GM23248 (cell line): Measurements from ENCODE around the gene MYOG. TPM values are rescaled to one million over a fixed set of nuclear protein-coding genes. Genes with fewer than 3 reads are reported as not detected.
A peak's percentile ranks its signal among the peaks of the same experiment; 100 is the strongest.

Experiments used
- DNase-seq: peaks from one replicate; pipeline ENCODE4 v3.0.0-alpha.2; 2015
- H2AFZ ChIP-seq: fragments of 200-600 bp; sonication (generic); 2 replicates; pipeline ENCODE4 v1.6.1; 2016; ENCODE audit warnings: antibody characterized with exemption
- H3F3A ChIP-seq: fragments of 200-600 bp; sonication (generic); 2 replicates; pipeline ENCODE4 v1.6.1; 2016; ENCODE audit warnings: mild to moderate bottlenecking, antibody characterized with exemption, mixed run types; ENCODE audit not compliant: insufficient read depth
- H3K27ac ChIP-seq: fragments of 200-600 bp; sonication (generic); 2 replicates; pipeline ENCODE4 v1.5.1; 2016; ENCODE audit warnings: mild to moderate bottlenecking
- H3K27me3 ChIP-seq: fragments of 200-600 bp; sonication (generic); replicated peaks from 2 replicates; pipeline ENCODE4 v1.6.1; 2016; ENCODE audit warnings: mild to moderate bottlenecking; ENCODE audit not compliant: insufficient read depth
- H3K36me3 ChIP-seq: fragments of 200-600 bp; sonication (generic); 2 replicates; pipeline ENCODE4 v1.6.1; 2016; ENCODE audit warnings: low read depth, mild to moderate bottlenecking
- H3K4me1 ChIP-seq: fragments of 200-600 bp; sonication (generic); 2 replicates; pipeline ENCODE4 v1.6.1; 2016; ENCODE audit warnings: mild to moderate bottlenecking; ENCODE audit not compliant: insufficient read depth
- H3K4me2 ChIP-seq: fragments of 200-600 bp; sonication (generic); one replicate; pipeline ENCODE4 v1.6.1; 2016; ENCODE audit warnings: mild to moderate bottlenecking; ENCODE audit not compliant: unreplicated experiment
- H3K4me3 ChIP-seq: fragments of 200-600 bp; sonication (generic); 2 replicates; pipeline ENCODE4 v1.5.1; 2016; ENCODE audit warnings: mild to moderate bottlenecking
- H3K79me2 ChIP-seq: fragments of 200-600 bp; sonication (generic); 2 replicates; pipeline ENCODE4 v1.6.1; 2016; ENCODE audit warnings: mild to moderate bottlenecking; ENCODE audit not compliant: insufficient read depth
- H3K9ac ChIP-seq: fragments of 200-600 bp; sonication (generic); 2 replicates; pipeline ENCODE4 v1.6.1; 2016; ENCODE audit warnings: mild to moderate bottlenecking
- H3K9me2 ChIP-seq: fragments of 200-600 bp; sonication (generic); 2 replicates; pipeline ENCODE4 v1.6.1; 2016; ENCODE audit warnings: mixed run types, mild to moderate bottlenecking, moderate library complexity; ENCODE audit not compliant: insufficient read depth
- H3K9me3 ChIP-seq: fragments of 200-600 bp; sonication (generic); one replicate; pipeline ENCODE4 v1.6.1; 2017; ENCODE audit warnings: low read depth
- H4K20me1 ChIP-seq: fragments of 200-600 bp; sonication (generic); 2 replicates; pipeline ENCODE4 v1.6.0; 2016; ENCODE audit not compliant: insufficient read depth
- EZH2 ChIP-seq: fragments of 200-600 bp; sonication (generic); IDR thresholded peaks from 2 replicates; pipeline ENCODE4 v1.6.1; 2018; ENCODE audit warnings: antibody characterized with exemption, mild to moderate bottlenecking; ENCODE audit not compliant: insufficient read depth, poor library complexity, severe bottlenecking
- EZH2phosphoT487 ChIP-seq: fragments of 200-600 bp; sonication (generic); IDR thresholded peaks from 2 replicates; pipeline ENCODE4 v1.6.1; 2018; ENCODE audit warnings: antibody characterized with exemption, moderate library complexity, mild to moderate bottlenecking, low read depth; ENCODE audit not compliant: insufficient read depth
- WGBS, 2 experiments: methylation state at CpG; one replicate each; pipeline ENCODE4 v1.1.6; 2015 to 2017; ENCODE audit warnings: low lambda C conversion rate in 2 of 2, low coverage in 1 of 2; ENCODE audit errors: missing lambda C conversion rate in 2 of 2; 5-methylcytosine and 5-hydroxymethylcytosine counted together
- in situ Hi-C: fragments of 300-500 bp; cut with MboI; formaldehyde crosslinking; loops from 2 replicates; pipeline ENCODE4 v1.15.0; 2020
- polyA plus RNA-seq: library from polyadenylated mRNA; unstranded; fragments of >200 nt; fragmentation: Nextera tagmentation; extraction: Ambion mirVana; gene quantifications from 2 replicates; pipeline ENCODE4 v1.2.1, GENCODE V29; 2016
- total RNA-seq: library from RNA; depleted of rRNA; stranded (reverse); fragments of >200 nt; shearing (Covaris generic); gene quantifications from 2 replicates; pipeline ENCODE4 v1.2.3, GENCODE V29; 2014

Gene MYOG
- total and polyA plus RNA-seq, 2 experiments from 2014 or later = not detected

DNA sequence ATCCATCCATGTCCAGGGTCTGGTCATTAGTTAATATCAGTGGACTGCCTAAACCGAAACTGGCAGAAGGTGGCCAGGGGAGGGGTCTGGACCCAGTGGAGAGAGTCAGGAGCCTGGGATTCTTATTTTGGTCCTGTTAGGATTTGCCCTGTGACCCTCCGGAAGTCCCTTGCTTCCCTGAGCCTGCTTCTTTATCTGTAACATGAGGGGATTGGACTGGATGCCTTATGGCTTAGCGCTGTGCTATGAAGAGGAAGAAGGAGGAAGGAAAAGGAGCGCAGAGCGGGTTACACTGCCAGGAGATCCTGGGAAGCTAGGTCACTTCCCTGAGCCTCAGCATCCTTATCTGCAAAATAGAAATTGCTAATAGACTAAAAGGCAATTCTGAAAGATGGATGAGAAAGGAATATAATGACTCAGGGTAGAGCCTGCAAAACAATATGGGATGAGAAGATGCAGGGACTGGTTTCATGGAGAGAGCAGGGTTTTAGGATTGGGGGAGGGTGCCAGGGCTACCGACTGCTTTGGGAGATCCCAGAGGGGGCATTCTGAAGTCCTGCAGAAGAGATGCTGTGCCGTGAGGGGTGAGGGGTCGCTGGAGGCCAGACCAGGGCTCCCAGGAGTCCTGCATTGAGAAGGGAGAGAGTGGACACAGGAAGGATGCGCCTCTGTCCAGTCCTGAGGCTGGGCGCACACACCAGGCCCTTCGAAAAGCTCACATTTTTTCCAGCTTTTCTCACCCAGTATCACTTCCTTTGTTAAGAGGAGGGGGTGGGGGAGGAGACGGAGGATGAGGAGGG lies 41.3 kb upstream of the MYOG start:
- Histone ChIP-seq H3K4me3 (peak overlapping the region; percentile 72), H3K36me3 (no peaks in the 10 kb centered on the region), H3K27me3 (peaks cover 7% of the 10 kb centered on the region; the same call in 1 of the 2 replicates), H3K9me2 (no peaks in the 10 kb centered on the region), H3K4me1 (peaks cover 16% of the 10 kb centered on the region), H3F3A (peaks cover 7% of the 10 kb centered on the region; the same call in 1 of the 2 replicates), H3K79me2 (no peaks in the 10 kb centered on the region), H2AFZ (peak overlapping the region; percentile 86), H3K9ac (peak overlapping the region; percentile 19; the same call in 1 of the 2 replicates), H3K9me3 (no peaks in the 10 kb centered on the region), H3K27ac (no peak overlapping the region), H4K20me1 (no peaks in the 10 kb centered on the region), H3K4me2 (peak overlapping the region; percentile 88)
- DNase-seq = peak; percentile 58
- TF ChIP-seq EZH2phosphoT487 = no peak
- in situ Hi-C loops = no loop called here
- WGBS, 2 experiments = 18 to 21% methylated on average over 11 to 12 of the region's 12 CpGs

DNA sequence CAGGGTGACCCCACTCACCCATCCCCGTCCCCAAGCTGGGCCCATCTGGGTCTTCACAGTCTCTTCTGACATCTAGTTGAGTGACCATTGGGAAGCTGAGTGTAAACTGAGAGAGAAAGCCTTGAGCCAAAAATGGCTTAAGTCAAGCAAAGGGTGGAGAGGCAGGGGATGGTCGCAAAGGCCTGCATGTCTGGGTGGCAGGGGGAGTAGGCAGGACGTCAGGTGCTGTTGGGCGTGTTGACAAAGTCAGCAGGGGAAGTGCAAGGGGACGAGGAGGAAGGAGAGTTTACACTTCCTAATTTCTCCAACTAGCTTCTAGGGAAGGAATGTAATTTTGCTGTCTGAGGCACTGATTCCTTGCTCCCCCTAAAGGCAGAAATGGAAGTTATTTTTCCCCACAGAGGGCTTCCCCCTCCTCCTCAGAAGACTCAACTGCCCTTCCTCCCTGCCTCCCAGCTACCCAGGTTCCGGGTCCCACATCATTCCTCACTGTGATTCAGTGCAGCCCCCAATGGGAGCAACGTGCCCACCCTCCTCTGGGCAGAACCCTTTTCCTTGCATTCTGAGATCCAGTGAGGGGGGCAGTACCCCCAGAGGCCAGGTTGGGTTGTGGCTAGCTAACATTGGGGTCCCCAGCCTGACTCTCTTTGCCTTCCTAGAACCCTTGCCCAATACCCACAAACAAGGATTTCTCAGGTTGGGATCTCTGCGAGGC lies 40.5 kb upstream of the MYOG start:
- H3K27ac ChIP-seq = no peak overlapping the region

GRCh38 chr1:203124546-203125317 lies 38.9 kb upstream of the MYOG start:
- in situ Hi-C loops = no loop called here

More for the DNA sequence above, 40.5 kb upstream of the MYOG start:
- Histone ChIP-seq H3K9me3 (no peaks in the 10 kb centered on the region), H3F3A (peaks cover 7% of the 10 kb centered on the region; the same call in 1 of the 2 replicates), H3K9me2 (no peaks in the 10 kb centered on the region), H3K9ac (no peak overlapping the region), H3K27me3 (peaks cover 7% of the 10 kb centered on the region; the same call in 1 of the 2 replicates), H4K20me1 (no peaks in the 10 kb centered on the region), H2AFZ (peak overlapping the region; percentile 86), H3K79me2 (no peaks in the 10 kb centered on the region), H3K4me2 (peak overlapping the region; percentile 88), H3K36me3 (no peaks in the 10 kb centered on the region), H3K4me1 (peaks cover 16% of the 10 kb centered on the region), H3K4me3 (no peak overlapping the region; the same call in 1 of the 2 replicates)
- 22 to 26% methylated on average over 8 of the region's 8 CpGs for WGBS, 2 experiments
- DNase-seq = peak; percentile 48
- in situ Hi-C loops = no loop called here
- TF ChIP-seq EZH2 (no peak), EZH2phosphoT487 (no peak)

DNA sequence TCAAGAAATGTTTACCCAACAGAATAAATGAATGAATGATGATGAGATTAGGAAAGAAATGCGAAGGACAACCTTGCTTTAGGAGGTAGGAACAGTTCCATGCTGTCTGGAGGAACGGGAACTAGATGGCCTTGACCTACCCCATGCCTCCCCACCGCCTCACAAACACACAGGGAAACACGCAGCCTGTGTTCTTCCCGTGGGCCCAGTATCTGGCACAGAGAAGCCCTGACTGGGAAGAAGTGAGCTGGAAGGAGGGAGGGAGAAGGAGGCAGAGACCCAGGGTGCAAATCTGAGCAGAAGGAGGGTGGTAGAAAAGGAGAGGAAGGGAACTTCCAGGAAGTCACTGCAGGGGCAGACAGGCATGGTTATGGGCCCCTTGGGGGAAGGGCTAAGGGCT lies 38.2 kb upstream of the MYOG start:
- no peak for DNase-seq
- H3K79me2 ChIP-seq = no peaks in the 10 kb centered on the region
- H4K20me1 ChIP-seq = no peaks in the 10 kb centered on the region
- 37 to 53% methylated on average over 5 of the region's 5 CpGs for WGBS, 2 experiments
- H3K9me2 ChIP-seq = no peaks in the 10 kb centered on the region
- H3K9ac ChIP-seq = no peak overlapping the region
- H3K9me3 ChIP-seq = no peaks in the 10 kb centered on the region
- no peaks in the 10 kb centered on the region for H3K36me3 ChIP-seq
- H3K4me2 ChIP-seq = no peak overlapping the region
- no peak overlapping the region for H3K27ac ChIP-seq
- H3K4me1 ChIP-seq = peaks cover 16% of the 10 kb centered on the region
- H3F3A ChIP-seq = peaks cover 7% of the 10 kb centered on the region; the same call in 1 of the 2 replicates
- no peak overlapping the region for H2AFZ ChIP-seq
- peaks cover 14% of the 10 kb centered on the region; the same call in 1 of the 2 replicates for H3K27me3 ChIP-seq
- in situ Hi-C loops = no loop called here
- TF ChIP-seq EZH2phosphoT487 (no peak), EZH2 (no peak)
- H3K4me3 ChIP-seq = no peak overlapping the region

More at GRCh38 chr1:203124546-203125317, 38.9 kb upstream of the MYOG start:
- TF ChIP-seq EZH2phosphoT487 = no peak
- no peak for TF ChIP-seq EZH2
- Histone ChIP-seq H3K36me3 (no peaks in the 10 kb centered on the region), H3K9ac (no peak overlapping the region), H3K9me3 (no peaks in the 10 kb centered on the region), H3K4me3 (no peak overlapping the region), H3K27ac (no peak overlapping the region), H3F3A (peaks cover 7% of the 10 kb centered on the region; the same call in 1 of the 2 replicates), H3K4me1 (peaks cover 16% of the 10 kb centered on the region), H2AFZ (no peak overlapping the region), H3K27me3 (peaks cover 13% of the 10 kb centered on the region; the same call in 1 of the 2 replicates), H4K20me1 (no peaks in the 10 kb centered on the region), H3K4me2 (no peak overlapping the region), H3K79me2 (no peaks in the 10 kb centered on the region), H3K9me2 (no peaks in the 10 kb centered on the region)
- WGBS, 2 experiments = 57% methylated on average over 5 of the region's 5 CpGs
- peak; percentile 40 for DNase-seq
